Activated B cell treated with CpG ODN at 0.5 μM for 24 hours (primary cell): ENCODE measurements around the gene PDLIM5. TPM values are rescaled to one million over a fixed set of nuclear protein-coding genes. Genes with fewer than 3 reads are reported as not detected.

ENCODE experiments used
- ATAC-seq: fragments of 200-7000 bp; cut with Tn5 transposase; one replicate; pipeline ENCODE4 v1.10.0; 2021; ENCODE audit warnings: low read depth, mild to moderate bottlenecking, moderate library complexity
- CTCF ChIA-PET: fragments of 350-600 bp; sonication (Branson Sonifier 250); formaldehyde crosslinking; loops from one replicate; lab custom pipeline; 2021; ENCODE audit warnings: antibody characterized with exemption; lab: Charles Lee
- POLR2A ChIA-PET: fragments of 350-600 bp; sonication (Branson Sonifier 250); formaldehyde crosslinking; loops from one replicate; lab custom pipeline; 2021; ENCODE audit warnings: antibody characterized with exemption; lab: Charles Lee
- DNase-seq: peaks from one replicate; pipeline ENCODE4 v3.0.0; 2022
- H3K27ac Mint-ChIP-seq: one replicate; pipeline ENCODE4 v1.8.0; 2020; ENCODE audit warnings: mixed read lengths
- H3K27me3 Mint-ChIP-seq: one replicate; pipeline ENCODE4 v1.8.0; 2021; ENCODE audit warnings: mixed read lengths
- H3K36me3 Mint-ChIP-seq: one replicate; pipeline ENCODE4 v1.8.0; 2021; ENCODE audit warnings: low read depth, mixed read lengths
- H3K4me1 Mint-ChIP-seq: one replicate; pipeline ENCODE4 v1.8.0; 2021; ENCODE audit warnings: mixed read lengths
- H3K4me3 Mint-ChIP-seq: one replicate; pipeline ENCODE4 v1.8.0; 2020; ENCODE audit warnings: mild to moderate bottlenecking, mixed read lengths
- H3K9me3 Mint-ChIP-seq: one replicate; pipeline ENCODE4 v1.8.0; 2020; ENCODE audit warnings: mixed read lengths
- CTCF ChIP-seq: fragments of 200-600 bp; IDR thresholded peaks from one replicate; pipeline ENCODE4 v1.8.0; 2022; ENCODE audit warnings: antibody characterized with exemption, mild to moderate bottlenecking
- intact Hi-C: fragments of 100-400 bp; cut with micrococcal nuclease; formaldehyde crosslinking; loops from one replicate; pipeline ENCODE4 v1.15.1; 2024
- total RNA-seq: library from RNA; stranded (reverse); gene quantifications from 2 replicates; pipeline ENCODE4 v1.2.3, GENCODE V29; 2022

Gene PDLIM5
- total RNA-seq, 1 donor from 2014 or later: 36.5 TPM

- no peaks in the 10 kb centered on the region for H3K9me3 Mint-ChIP-seq
- H3K36me3 Mint-ChIP-seq: peaks cover 15% of the 10 kb centered on the region
- TF ChIP-seq CTCF: no peak
- DNase-seq (no peak), ATAC-seq (no peak)
- intact Hi-C loops: no loop called here
- H3K4me1 Mint-ChIP-seq: no peaks in the 10 kb centered on the region
- no peak overlapping the region for H3K4me3 Mint-ChIP-seq
- CTCF ChIA-PET: no interaction called here
- POLR2A ChIA-PET: no interaction called here
- no peak overlapping the region for H3K27ac Mint-ChIP-seq
- no peaks in the 10 kb centered on the region for H3K27me3 Mint-ChIP-seq
Measured at GRCh38 chr4:94525993-94526728, 74.4 kb downstream of the PDLIM5 start.

GRCh38 chr4:94527556-94528233 lies 76.0 kb downstream of the PDLIM5 start:
- ATAC-seq: no peak
- Mint-ChIP-seq H3K36me3 (peaks cover 15% of the 10 kb centered on the region), H3K27me3 (no peaks in the 10 kb centered on the region), H3K4me1 (peaks cover 2% of the 10 kb centered on the region), H3K4me3 (no peak overlapping the region), H3K27ac (no peak overlapping the region), H3K9me3 (no peaks in the 10 kb centered on the region)
- ChIA-PET CTCF (no interaction called here), POLR2A (no interaction called here)
- intact Hi-C loops: no loop called here
- TF ChIP-seq CTCF: no peak
- no peak for DNase-seq

DNA sequence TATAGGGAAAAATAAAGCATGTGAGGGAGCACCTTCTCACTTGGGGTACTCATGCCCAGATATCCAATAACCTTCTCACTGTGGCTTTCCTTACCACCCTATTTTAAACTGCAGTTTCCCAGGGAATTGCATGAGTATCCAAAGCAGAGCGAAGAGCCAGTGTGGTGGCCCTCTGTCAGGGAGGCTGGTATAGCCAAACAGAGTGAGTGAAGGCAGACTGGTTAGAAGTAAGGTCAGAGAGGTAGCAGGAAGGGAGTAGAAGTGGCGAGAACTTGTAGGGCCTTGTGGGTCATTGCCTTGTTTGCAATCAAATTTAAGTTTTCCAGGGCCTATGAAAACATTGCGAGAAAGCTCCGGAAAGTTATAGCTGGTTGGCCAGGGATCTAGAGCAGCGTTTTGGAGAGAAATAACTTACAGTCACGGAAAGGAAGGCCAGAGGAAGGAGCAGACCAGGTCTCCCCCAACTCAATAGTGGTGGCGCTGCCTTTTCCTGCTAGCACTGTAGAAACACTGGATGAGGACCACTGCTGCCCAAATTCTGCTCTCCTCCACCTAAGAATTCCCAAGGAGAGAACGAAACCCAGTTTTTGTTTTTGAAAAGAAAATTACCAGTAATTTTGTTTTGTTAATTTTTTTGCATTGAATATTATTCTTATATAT lies 77.2 kb downstream of the PDLIM5 start:
- Mint-ChIP-seq H3K36me3 (peaks cover 15% of the 10 kb centered on the region), H3K9me3 (no peaks in the 10 kb centered on the region)
- no peak for ATAC-seq

GRCh38 chr4:94530073-94530472 lies 78.3 kb downstream of the PDLIM5 start:
- Mint-ChIP-seq H3K36me3 (peaks cover 13% of the 10 kb centered on the region), H3K4me3 (no peak overlapping the region), H3K4me1 (peaks cover 18% of the 10 kb centered on the region), H3K27ac (no peak overlapping the region), H3K27me3 (no peaks in the 10 kb centered on the region), H3K9me3 (no peaks in the 10 kb centered on the region)
- ChIA-PET POLR2A (no interaction called here), CTCF (no interaction called here)
- no peak for TF ChIP-seq CTCF
- no peak for DNase-seq
- no peak for ATAC-seq
- intact Hi-C loops: no loop called here

More for the DNA sequence above, 77.2 kb downstream of the PDLIM5 start:
- no peak overlapping the region for H3K27ac Mint-ChIP-seq
- ChIA-PET CTCF (no interaction called here), POLR2A (no interaction called here)
- no peaks in the 10 kb centered on the region for H3K27me3 Mint-ChIP-seq
- peaks cover 9% of the 10 kb centered on the region for H3K4me1 Mint-ChIP-seq
- no peak for DNase-seq
- intact Hi-C loops: no loop called here
- H3K4me3 Mint-ChIP-seq: no peak overlapping the region
- TF ChIP-seq CTCF: no peak
